HG03457 (cell line): ENCODE data around the gene ZBTB37.
"Not testable (repeated sequence)": the region's sequence is repeated elsewhere in the genome, so short reads cannot be mapped to it uniquely, and the experiment has no call there.

Source experiments
- ATAC-seq: cut with Tn5 transposase; IDR thresholded peaks from one replicate; pipeline ENCODE4 v1.9.1; 2021; ENCODE audit warnings: moderate number of reproducible peaks; ENCODE audit not compliant: unreplicated experiment

ZBTB37 gene, protein sequence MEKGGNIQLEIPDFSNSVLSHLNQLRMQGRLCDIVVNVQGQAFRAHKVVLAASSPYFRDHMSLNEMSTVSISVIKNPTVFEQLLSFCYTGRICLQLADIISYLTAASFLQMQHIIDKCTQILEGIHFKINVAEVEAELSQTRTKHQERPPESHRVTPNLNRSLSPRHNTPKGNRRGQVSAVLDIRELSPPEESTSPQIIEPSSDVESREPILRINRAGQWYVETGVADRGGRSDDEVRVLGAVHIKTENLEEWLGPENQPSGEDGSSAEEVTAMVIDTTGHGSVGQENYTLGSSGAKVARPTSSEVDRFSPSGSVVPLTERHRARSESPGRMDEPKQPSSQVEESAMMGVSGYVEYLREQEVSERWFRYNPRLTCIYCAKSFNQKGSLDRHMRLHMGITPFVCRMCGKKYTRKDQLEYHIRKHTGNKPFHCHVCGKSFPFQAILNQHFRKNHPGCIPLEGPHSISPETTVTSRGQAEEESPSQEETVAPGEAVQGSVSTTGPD

DNA sequence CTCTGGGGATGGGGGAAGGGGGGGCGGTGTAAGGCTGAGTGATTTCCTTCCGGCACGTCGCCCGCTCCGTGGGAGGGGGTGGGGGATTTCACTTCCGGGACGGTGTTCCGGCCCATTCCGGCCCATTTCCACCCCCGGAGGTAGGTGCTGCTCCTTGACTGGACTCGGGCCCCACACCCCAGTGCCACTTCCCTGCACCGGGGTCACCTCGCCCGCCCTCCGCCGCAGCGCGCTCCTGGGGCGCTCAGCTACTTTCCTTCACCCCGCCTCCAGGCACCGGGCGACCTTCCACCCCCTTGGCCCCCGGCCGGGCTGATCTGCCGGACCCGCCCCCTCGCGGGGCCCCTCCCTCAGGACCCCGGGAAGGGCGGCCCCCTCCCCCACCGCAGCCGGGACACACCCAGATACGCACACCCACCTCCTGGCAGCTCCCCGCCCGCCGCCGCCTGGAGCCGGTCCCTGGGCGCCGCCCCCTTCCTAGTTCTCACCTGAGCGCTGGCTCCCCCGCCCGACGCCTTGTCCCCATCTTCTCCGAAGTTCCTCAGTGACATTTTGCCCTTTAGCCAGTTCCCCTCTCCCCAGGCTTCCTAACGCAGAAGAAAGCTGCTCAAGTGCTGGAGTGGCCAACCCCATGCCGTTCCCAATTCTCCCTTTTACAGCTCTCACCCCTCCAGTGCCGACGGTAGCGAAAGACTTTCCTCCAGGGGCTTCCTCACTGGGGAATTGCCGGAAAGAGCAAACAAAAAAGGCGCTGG lies at the start of gene ZBTB37:
Gene ZBTB37, plus strand, starts transcription at position 115 of the 755 bp plus-strand sequence. CDS start 1,846 bp downstream, outside the sequence.
- peak; percentile 43 for ATAC-seq

DNA sequence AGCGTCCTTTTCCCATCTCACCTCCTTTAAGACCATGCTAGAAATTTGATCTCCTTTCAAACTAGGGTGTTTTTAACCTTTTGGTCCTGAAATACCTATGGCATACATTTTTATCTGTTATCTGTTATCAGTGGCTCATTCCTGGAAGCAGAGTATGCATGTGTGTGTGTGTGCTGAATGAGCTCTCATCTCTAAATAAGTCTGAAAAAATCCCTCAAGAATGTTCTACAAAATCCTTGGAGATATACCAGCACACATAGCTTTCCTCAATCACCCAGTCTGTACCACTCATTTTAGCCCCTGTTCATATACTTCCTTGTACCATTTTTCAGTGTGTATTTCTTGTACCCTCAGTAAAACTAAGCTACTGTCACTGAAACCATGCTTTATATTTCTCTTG lies 49.7 kb upstream of the ZBTB37 start:
- no peak for ATAC-seq

- ATAC-seq = no peak
Measured at GRCh38 chr1:173821680-173822079, 46.5 kb upstream of the ZBTB37 start.

GRCh38 chr1:173823781-173824314 lies 44.3 kb upstream of the ZBTB37 start:
- peak; percentile 33 for ATAC-seq

GRCh38 chr1:173824315-173825081 lies 43.7 kb upstream of the ZBTB37 start, which contains the start of the genes CENPL and DARS2:
CENPL (minus strand) TSS chr1:173824883; CDS start chr1:173811299, 13,584 bp downstream.
DARS2 (plus strand) TSS chr1:173824673; CDS start chr1:173825230, 557 bp downstream.
- peak; percentile 81 for ATAC-seq

DNA sequence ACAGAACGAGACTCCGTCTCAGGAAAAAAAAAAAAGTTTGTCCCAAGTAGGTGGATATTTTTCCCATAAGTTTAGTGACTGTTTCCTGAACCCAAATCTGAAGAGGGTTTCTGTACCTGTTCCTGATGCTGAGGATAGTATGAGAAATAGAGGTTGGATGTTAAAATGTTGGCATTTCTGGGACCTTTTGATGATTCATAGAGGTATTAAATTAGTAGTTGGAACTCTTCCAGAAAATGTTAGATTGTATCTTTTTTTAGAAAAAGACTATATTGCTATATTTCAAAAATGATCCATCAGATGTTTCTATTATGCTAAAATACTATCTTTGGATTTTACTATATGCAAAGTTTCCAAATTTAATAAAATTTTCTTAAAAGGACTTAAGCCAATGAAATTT lies 40.6 kb upstream of the ZBTB37 start:
- ATAC-seq = no peak

GRCh38 chr1:173832748-173833147 lies 35.4 kb upstream of the ZBTB37 start:
- ATAC-seq = no peak

DNA sequence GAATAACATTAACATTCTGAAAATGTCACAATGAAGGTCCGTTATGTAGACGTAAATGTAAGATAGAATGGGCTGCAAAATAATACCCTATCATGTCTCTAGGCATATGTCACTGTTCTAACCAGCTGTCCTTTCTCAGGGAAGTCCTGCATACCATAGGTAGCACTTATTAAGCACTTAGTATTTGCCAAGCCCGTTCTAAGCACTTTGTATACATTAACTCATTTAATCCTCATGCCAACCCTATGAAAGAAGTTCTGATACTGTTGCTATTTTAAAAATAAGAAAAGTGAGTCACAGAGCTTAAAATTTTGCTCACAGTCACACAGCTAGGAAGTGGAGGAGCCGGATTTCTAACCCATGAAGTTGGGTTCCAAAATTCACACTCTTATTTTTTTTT lies 16.1 kb upstream of the ZBTB37 start:
- no peak for ATAC-seq

- ATAC-seq = no peak
Measured at GRCh38 chr1:173853074-173853473, 15.1 kb upstream of the ZBTB37 start.

DNA sequence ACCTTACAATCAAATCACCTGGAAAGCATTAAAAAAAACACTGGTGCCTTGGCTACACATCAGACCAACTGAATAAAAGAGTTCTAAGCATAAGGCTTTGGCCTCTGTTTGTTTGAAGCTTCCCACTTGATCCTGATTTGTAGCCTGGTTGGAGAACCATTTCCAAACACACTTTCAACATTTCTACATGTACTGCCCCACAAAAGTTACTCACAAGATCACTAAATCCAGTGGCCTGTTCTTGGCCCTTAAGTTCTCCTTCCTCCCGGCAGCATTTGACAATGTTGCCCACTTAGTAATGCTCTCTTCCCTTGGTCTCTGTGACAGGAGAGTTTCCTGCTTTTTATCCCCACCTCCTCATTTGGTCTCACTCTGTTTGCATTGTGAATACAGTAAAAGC lies 12.2 kb upstream of the ZBTB37 start:
- no peak for ATAC-seq

DNA sequence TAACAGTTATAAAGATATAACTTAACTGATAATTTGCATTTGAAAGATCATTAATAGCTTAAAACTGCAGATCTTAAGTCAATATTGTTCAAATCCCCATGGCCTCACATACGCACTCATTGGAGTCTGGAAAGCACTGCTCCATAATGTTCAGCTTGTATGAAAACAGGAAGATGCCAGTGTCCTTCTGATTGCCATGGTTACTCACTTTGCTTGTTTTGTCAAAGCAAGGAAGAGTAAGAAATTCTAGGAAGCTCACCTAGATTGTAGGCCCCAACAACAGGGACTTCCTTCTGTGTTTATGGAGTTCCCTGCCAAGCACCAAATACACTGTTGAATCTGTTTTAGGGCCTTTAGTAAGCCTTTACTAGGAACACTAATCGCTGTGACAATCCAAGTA lies 11.3 kb upstream of the ZBTB37 start:
- ATAC-seq = no peak

DNA sequence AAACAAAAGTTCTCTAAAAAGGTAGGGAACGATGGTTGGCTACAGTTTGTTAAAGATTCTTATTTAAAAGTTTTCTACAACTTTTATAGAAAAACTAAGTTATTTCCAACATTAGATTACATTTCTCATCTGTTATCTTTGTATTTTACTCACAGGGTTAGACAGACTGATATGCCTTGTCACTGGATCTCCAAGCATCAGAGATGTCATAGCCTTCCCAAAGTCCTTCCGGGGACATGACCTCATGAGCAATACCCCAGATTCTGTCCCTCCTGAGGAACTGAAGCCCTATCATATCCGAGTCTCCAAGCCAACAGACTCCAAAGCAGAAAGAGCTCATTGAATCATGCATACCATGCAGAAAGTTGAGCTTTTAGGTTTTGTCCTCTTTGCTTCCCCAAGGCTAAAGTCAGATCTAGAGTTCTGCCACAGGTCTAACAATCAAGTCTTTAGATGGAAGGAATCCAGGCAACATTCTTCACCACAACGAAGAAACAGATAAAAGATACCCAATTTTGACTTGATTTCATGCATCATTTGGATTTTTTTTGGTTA lies 10.7 kb upstream of the ZBTB37 start:
- ATAC-seq = no peak

- not testable (repeated sequence) for ATAC-seq
Measured at GRCh38 chr1:173859547-173859946, 8.6 kb upstream of the ZBTB37 start.

DNA sequence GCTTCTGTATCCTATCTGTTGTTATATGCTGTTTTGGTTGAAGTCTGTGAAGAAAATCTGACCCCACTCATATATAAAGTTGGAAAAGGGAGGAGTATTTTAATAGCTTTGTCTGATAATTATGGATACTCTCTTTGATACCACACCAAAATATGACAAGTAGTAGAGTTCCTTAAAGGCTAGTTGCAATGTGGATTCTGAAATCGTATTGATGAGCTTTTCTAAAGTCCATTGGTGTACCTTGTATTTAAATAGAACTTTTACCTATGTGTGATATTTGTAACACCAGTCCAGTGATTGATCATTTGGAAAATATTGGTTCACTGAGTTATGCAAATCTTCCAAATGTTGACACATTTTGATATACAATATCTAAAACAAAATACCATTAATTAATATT lies 8.1 kb upstream of the ZBTB37 start:
- ATAC-seq = no peak

- no peak for ATAC-seq
Measured at GRCh38 chr1:173861731-173862145, 6.4 kb upstream of the ZBTB37 start.

DNA sequence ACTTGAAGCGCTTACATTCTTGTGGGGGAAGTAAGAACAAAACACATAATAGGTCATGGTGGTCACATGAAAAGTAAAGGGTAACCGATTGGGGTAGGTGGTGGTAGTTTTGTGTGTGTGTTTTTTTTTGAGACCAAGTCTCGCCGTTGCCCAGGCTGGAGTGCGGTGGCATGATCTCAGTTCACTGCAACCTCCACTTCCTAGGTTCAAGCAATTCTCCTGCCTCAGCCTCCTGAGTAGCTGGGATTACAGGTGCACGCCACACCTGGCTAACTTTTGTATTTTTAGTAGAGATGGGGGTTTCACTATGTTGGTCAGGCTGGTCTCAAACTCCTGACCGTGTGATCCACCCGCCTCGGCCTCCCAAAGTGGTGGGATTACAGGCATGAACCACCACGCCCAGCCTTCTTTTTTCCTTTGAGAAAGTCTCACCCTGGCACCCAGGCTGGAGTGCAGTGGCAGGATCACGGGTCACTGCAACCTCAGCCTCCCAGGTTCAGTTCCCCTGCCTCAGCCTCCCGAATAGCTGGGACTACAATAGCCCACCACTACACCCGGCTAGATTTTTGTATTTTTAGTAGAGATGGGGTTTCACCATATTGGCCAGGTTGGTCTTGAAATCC lies 5.9 kb upstream of the ZBTB37 start:
- ATAC-seq = not testable (repeated sequence)

GRCh38 chr1:173862769-173863223 lies 5.4 kb upstream of the ZBTB37 start:
- ATAC-seq = no peak

DNA sequence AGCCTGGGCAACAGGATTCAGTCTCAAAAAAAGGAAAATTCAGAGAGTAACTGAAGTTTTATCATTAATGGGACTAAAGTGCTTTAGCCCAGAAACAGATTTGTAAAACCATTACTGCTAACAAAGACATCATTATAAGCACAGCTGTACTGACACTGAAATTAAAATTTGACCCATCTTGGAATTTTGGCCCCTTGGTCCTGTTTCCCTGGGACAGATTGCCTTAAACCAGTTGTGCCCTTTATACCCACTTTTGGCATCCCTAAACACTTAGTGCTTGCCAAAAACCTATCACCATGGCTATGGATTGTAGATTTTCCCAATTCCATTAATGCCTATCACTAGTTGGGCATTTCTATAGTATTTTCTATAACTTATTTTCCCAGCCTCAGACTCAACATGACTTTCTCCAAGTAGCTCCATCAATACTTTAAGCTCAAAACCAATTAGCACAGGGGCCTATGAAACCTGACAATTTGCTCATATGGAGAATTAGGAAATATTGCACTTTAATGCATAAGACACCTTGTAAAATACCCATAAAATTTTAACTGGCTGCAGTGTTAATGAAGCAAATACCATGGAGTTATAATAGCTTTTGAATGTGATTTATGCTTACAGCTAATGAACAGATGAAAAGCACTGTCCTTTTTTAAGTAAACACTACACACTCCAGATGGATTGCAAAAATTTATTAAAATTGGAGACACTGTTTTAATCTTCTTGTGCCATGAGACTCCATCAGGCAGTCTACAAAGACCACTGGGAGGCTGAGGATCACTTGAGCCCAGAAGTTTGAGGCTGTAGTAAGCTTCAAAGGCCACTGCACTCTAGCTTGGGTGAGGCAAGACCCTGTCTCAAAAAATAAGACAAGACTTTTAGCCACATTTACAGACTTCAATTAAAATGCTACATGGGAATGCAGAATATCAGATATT lies 4.7 kb upstream of the ZBTB37 start:
- ATAC-seq = no peak
